ENCODE data around the gene MAD1L1.

DNA sequence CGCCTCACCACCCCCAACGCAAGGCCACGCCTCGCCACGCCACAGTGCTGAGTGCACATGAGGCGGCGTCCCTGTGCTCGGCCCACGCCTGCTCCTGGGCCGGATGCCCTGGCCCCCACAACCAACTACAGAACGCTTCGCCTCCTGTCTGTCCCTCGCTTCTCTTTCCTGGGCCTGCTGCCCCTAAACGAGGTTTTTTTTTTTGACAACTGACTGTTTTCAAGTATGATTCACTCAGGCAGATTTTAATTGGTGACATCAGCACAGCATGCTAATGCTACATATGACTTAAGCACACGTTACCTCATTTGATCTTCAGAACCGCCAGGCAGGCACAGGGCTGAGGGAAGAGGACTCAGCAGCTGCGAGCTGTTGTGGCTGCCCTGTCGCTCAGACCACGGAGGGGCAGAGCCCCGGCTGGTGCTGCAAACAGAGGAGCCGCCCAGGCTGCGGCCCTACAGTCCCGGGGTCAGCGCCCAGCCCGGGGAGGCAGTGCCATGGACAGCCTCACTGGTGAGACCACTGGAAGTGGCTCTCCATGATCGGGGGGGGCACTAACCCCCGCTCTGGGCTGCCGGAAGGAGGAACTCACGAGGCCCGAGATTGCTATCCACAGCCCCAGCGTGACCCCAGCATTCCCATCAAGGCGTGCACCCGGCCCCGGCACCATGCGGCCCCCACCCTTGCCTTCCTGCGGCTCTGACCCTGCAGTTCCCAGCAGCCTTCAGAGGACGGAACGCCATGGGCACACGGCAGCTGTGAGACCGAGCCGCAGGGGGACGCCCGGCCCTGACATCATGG, 212.8 kb downstream of the MAD1L1 start:
- TF ChIP-seq, protein P1, sequence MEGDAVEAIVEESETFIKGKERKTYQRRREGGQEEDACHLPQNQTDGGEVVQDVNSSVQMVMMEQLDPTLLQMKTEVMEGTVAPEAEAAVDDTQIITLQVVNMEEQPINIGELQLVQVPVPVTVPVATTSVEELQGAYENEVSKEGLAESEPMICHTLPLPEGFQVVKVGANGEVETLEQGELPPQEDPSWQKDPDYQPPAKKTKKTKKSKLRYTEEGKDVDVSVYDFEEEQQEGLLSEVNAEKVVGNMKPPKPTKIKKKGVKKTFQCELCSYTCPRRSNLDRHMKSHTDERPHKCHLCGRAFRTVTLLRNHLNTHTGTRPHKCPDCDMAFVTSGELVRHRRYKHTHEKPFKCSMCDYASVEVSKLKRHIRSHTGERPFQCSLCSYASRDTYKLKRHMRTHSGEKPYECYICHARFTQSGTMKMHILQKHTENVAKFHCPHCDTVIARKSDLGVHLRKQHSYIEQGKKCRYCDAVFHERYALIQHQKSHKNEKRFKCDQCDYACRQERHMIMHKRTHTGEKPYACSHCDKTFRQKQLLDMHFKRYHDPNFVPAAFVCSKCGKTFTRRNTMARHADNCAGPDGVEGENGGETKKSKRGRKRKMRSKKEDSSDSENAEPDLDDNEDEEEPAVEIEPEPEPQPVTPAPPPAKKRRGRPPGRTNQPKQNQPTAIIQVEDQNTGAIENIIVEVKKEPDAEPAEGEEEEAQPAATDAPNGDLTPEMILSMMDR (IDR thresholded peaks at IDR 0.05): no peak
- TF ChIP-seq EP300 (IDR thresholded peaks at IDR 0.05) (no peak), POLR2A (IDR thresholded peaks at IDR 0.05) (no peak)
